H9 (cell line): ENCODE measurements around the gene SDC3. TPM values are rescaled to one million over a fixed set of nuclear protein-coding genes. Genes with fewer than 3 reads are reported as not detected.

Source experiments
- DNase-seq: peaks from one replicate; pipeline ENCODE4 v3.0.0-alpha.2; 2017
- H2AFZ ChIP-seq: one replicate; pipeline ENCODE4 v1.6.1; 2013; ENCODE audit warnings: mild to moderate bottlenecking, low read length, control low read depth, moderate library complexity
- H2AK5ac ChIP-seq: 2 replicates; pipeline ENCODE4 v1.6.1; 2013; ENCODE audit warnings: low read length, control low read depth, mixed read lengths; ENCODE audit not compliant: insufficient read length
- H2BK120ac ChIP-seq: one replicate; pipeline ENCODE4 v1.6.1; 2013; ENCODE audit warnings: low read depth, mild to moderate bottlenecking, low read length, control low read depth, inconsistent platforms; ENCODE audit not compliant: poor library complexity, severe bottlenecking
- H2BK12ac ChIP-seq: 2 replicates; pipeline ENCODE4 v1.6.1; 2013; ENCODE audit warnings: low read length, control low read depth, mixed read lengths, low read depth; ENCODE audit not compliant: insufficient read length
- H2BK15ac ChIP-seq: 2 replicates; pipeline ENCODE4 v1.6.1; 2013; ENCODE audit warnings: low read depth, low read length, control low read depth
- H2BK20ac ChIP-seq: one replicate; pipeline ENCODE4 v1.6.1; 2013; ENCODE audit warnings: low read depth, mild to moderate bottlenecking, low read length, control low read depth, inconsistent platforms; ENCODE audit not compliant: poor library complexity, severe bottlenecking
- H2BK5ac ChIP-seq: 2 replicates; pipeline ENCODE4 v1.6.1; 2013; ENCODE audit warnings: low read length, control low read depth, mixed read lengths; ENCODE audit not compliant: insufficient read length
- H3K14ac ChIP-seq: 2 replicates; pipeline ENCODE4 v1.6.1; 2013; ENCODE audit warnings: low read length, control low read depth; ENCODE audit not compliant: insufficient read depth
- H3K18ac ChIP-seq: 2 replicates; pipeline ENCODE4 v1.6.1; 2013; ENCODE audit warnings: low read depth, mild to moderate bottlenecking, mixed read lengths, low read length, control low read depth; ENCODE audit not compliant: insufficient read length
- H3K23ac ChIP-seq: 2 replicates; pipeline ENCODE4 v1.6.1; 2013; ENCODE audit warnings: low read length, control low read depth, mixed read lengths, low read depth; ENCODE audit not compliant: insufficient read length
- H3K23me2 ChIP-seq: 2 replicates; pipeline ENCODE4 v1.6.1; 2013; ENCODE audit warnings: low read depth, mild to moderate bottlenecking, mixed read lengths, low read length, control low read depth; ENCODE audit not compliant: insufficient read length, poor library complexity, severe bottlenecking
- H3K27ac ChIP-seq: 2 replicates; pipeline ENCODE4 v1.5.1; 2013; ENCODE audit warnings: low read length, control low read depth, mixed read lengths, low read depth; ENCODE audit not compliant: insufficient read length
- H3K27me3 ChIP-seq: 2 replicates; pipeline ENCODE4 v1.6.1; 2013; ENCODE audit warnings: low read length, control low read depth, inconsistent platforms; ENCODE audit not compliant: insufficient read depth
- H3K4ac ChIP-seq: 2 replicates; pipeline ENCODE4 v1.6.1; 2013; ENCODE audit warnings: low read depth, mild to moderate bottlenecking, control low read depth, inconsistent platforms, low read length, moderate library complexity
- H3K4me1 ChIP-seq: 2 replicates; pipeline ENCODE4 v1.6.1; 2013; ENCODE audit warnings: low read length, control low read depth, inconsistent platforms; ENCODE audit not compliant: insufficient read depth
- H3K4me2 ChIP-seq: 2 replicates; pipeline ENCODE4 v1.6.1; 2013; ENCODE audit warnings: low read length, control low read depth, mixed read lengths; ENCODE audit not compliant: insufficient read length, insufficient read depth
- H3K56ac ChIP-seq: 2 replicates; pipeline ENCODE4 v1.6.1; 2013; ENCODE audit warnings: low read depth, mild to moderate bottlenecking, mixed read lengths, low read length, control low read depth; ENCODE audit not compliant: insufficient read length
- H3K79me1 ChIP-seq: 2 replicates; pipeline ENCODE4 v1.6.1; 2013; ENCODE audit warnings: low read depth, mild to moderate bottlenecking, moderate library complexity, low read length, control low read depth, inconsistent platforms; ENCODE audit not compliant: insufficient read depth, poor library complexity, severe bottlenecking
- H3K79me2 ChIP-seq: 2 replicates; pipeline ENCODE4 v1.6.1; 2013; ENCODE audit warnings: low read length, control low read depth, inconsistent platforms; ENCODE audit not compliant: insufficient read depth
- H3K9ac ChIP-seq: 2 replicates; pipeline ENCODE4 v1.6.1; 2013; ENCODE audit warnings: low read length, control low read depth, mixed read lengths; ENCODE audit not compliant: insufficient read length; ENCODE audit errors: extremely low read depth
- H3K9me3 ChIP-seq: one replicate; pipeline ENCODE4 v1.6.1; 2013; ENCODE audit warnings: low read depth, low read length, inconsistent platforms; ENCODE audit not compliant: control insufficient read depth
- H3T11ph ChIP-seq: one replicate; pipeline ENCODE4 v1.6.1; 2013; ENCODE audit warnings: mild to moderate bottlenecking, low read length, control low read depth, inconsistent platforms
- H4K20me1 ChIP-seq: one replicate; pipeline ENCODE4 v1.6.1; 2013; ENCODE audit not compliant: control insufficient read depth, insufficient read length, insufficient read depth
- H4K5ac ChIP-seq: 2 replicates; pipeline ENCODE4 v1.6.1; 2013; ENCODE audit warnings: low read depth, mild to moderate bottlenecking, mixed read lengths, low read length, control low read depth; ENCODE audit not compliant: insufficient read length
- H4K8ac ChIP-seq: replicated peaks from 2 replicates; pipeline ENCODE4 v1.6.1; 2013; ENCODE audit warnings: low read length, control low read depth, mixed read lengths, low read depth; ENCODE audit not compliant: insufficient read length
- H4K91ac ChIP-seq: 2 replicates; pipeline ENCODE4 v1.6.1; 2013; ENCODE audit warnings: low read depth, mild to moderate bottlenecking, moderate library complexity, mixed read lengths, low read length, control low read depth; ENCODE audit not compliant: insufficient read length
- H3K27ac Mint-ChIP-seq, 3 experiments: 2 replicates in 2 of 3; 3 replicates in 1 of 3; pipeline ENCODE4 v1.8.0; 2020 to 2021; ENCODE audit warnings: mixed read lengths in 3 of 3, mild to moderate bottlenecking in 1 of 3, moderate library complexity in 1 of 3
- H3K27me3 Mint-ChIP-seq: 2 replicates; pipeline ENCODE4 v1.8.0; 2021; ENCODE audit warnings: low read depth, mild to moderate bottlenecking, moderate library complexity, mixed read lengths
- H3K36me3 Mint-ChIP-seq, 3 experiments: 2 replicates in 2 of 3; 3 replicates in 1 of 3; pipeline ENCODE4 v1.8.0; 2020 to 2021; ENCODE audit warnings: low read depth in 3 of 3, mixed read lengths in 3 of 3; ENCODE audit not compliant: insufficient read depth in 1 of 3
- H3K4me1 Mint-ChIP-seq, 2 experiments: 2 replicates each; pipeline ENCODE4 v1.8.0; 2020; ENCODE audit warnings: mixed read lengths in 2 of 2
- H3K4me3 Mint-ChIP-seq, 2 experiments: 2 replicates in 1 of 2; 3 replicates in 1 of 2; pipeline ENCODE4 v1.8.0; 2020 to 2021; ENCODE audit warnings: mild to moderate bottlenecking in 2 of 2, mixed read lengths in 2 of 2, moderate library complexity in 1 of 2
- H3K9me3 Mint-ChIP-seq, 2 experiments: 2 replicates in 1 of 2; 3 replicates in 1 of 2; pipeline ENCODE4 v1.8.0; 2020; ENCODE audit warnings: mild to moderate bottlenecking in 2 of 2, mixed read lengths in 2 of 2, moderate library complexity in 1 of 2
- CTCF ChIP-seq: fragments of 200-600 bp; sonication (generic); conservative IDR thresholded peaks from 3 replicates; pipeline ENCODE4 v1.8.0; 2021; ENCODE audit warnings: antibody characterized with exemption, mild to moderate bottlenecking
- WGBS: extraction: QIAGEN DNeasy Blood & Tissue Kit; methylation state at CpG from one replicate; pipeline ENCODE4 v1.1.7; 2013; ENCODE audit warnings: missing lambda C conversion rate, low lambda C conversion rate, mixed read lengths; ENCODE audit not compliant: insufficient read length; ENCODE audit errors: extremely low coverage; 5-methylcytosine and 5-hydroxymethylcytosine counted together
- total RNA-seq: library from RNA; stranded (reverse); gene quantifications from 2 replicates; pipeline ENCODE4 v1.2.1, GENCODE V29; 2021

The SDC3 gene
- total RNA-seq, 1 experiment from 2014 or later: 25.9 TPM

DNA sequence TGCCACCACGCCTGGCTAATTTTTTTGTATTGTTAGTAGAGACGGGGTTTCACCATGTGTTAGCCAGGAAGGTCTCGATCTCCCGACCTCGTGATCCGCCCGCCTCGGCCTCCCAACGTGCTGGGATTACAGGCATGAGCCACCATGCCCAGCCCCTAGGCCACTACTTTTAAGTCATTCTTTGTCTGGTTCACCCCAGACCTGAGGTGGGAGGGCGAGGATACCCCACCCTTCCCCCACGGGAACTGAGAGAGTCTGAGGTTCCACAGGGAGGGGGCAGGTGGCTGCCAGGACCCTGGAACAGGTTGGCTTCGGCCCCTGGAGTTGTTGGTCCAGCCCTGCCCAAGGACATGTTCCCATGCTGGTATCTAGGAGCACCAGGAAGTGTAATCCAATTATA is 7.7 kb upstream of the SDC3 start:
- H2BK120ac ChIP-seq: no peak overlapping the region
- no peak overlapping the region for H3K4me2 ChIP-seq
- no peaks in the 10 kb centered on the region for H3K9me3 ChIP-seq
- no peak overlapping the region for H3K27ac ChIP-seq
- H3K4me3 Mint-ChIP-seq: no peak overlapping the region
- no peak overlapping the region for H3K4ac ChIP-seq
- no peak overlapping the region for H4K8ac ChIP-seq
- no peaks in the 10 kb centered on the region for H3K9me3 Mint-ChIP-seq
- H2AFZ ChIP-seq: no peak overlapping the region
- H3K18ac ChIP-seq: no peak overlapping the region
- no peak overlapping the region for H2BK20ac ChIP-seq
- no peak overlapping the region for H3K9ac ChIP-seq
- no peak overlapping the region for H3K56ac ChIP-seq
- no peak overlapping the region for H3K14ac ChIP-seq
- no peak for TF ChIP-seq CTCF
- H3K27me3 ChIP-seq: no peaks in the 10 kb centered on the region
- no peak overlapping the region for H3K27ac Mint-ChIP-seq
- no peak overlapping the region for H2BK5ac ChIP-seq
- H3K36me3 Mint-ChIP-seq: no peaks in the 10 kb centered on the region
- H2BK12ac ChIP-seq: no peak overlapping the region
- no peak overlapping the region for H4K91ac ChIP-seq
- no peak overlapping the region for H2AK5ac ChIP-seq
- no peak overlapping the region for H2BK15ac ChIP-seq
- H3K23ac ChIP-seq: no peak overlapping the region
- H3K79me2 ChIP-seq: no peaks in the 10 kb centered on the region
- no peaks in the 10 kb centered on the region for H4K20me1 ChIP-seq
- WGBS: no CpG with 5 or more reads among the region's 12 CpGs
- no peak overlapping the region for H4K5ac ChIP-seq
- DNase-seq: peak; percentile 9
- no peaks in the 10 kb centered on the region; the same call in none of the 2 replicates for H3K27me3 Mint-ChIP-seq
- H3T11ph ChIP-seq: no peak overlapping the region
- H3K23me2 ChIP-seq: no peaks in the 10 kb centered on the region
- H3K4me1 ChIP-seq: no peaks in the 10 kb centered on the region
- peaks cover 4 to 14% of the 10 kb centered on the region in 2 experiments; a peak in 3 of 4 replicates for H3K4me1 Mint-ChIP-seq
- H3K79me1 ChIP-seq: no peaks in the 10 kb centered on the region
